CD14-positive monocyte (primary cell): ENCODE measurements around the gene NT5C. TPM values are rescaled to one million over a fixed set of nuclear protein-coding genes. Genes with fewer than 3 reads are reported as not detected.
A peak's percentile ranks its signal among the peaks of the same experiment; 100 is the strongest.
"Not testable (repeated sequence)": the region's sequence is repeated elsewhere in the genome, so short reads cannot be mapped to it uniquely, and the experiment has no call there.

Source experiments
- DNase-seq, 3 donors: peaks; one replicate each; pipeline ENCODE4 v3.0.0-alpha.2; 2011 to 2022
- H2AFZ ChIP-seq: 2 replicates; pipeline ENCODE4 v1.6.0; 2012; ENCODE audit warnings: mild to moderate bottlenecking, low read depth, low read length, inconsistent platforms; ENCODE audit not compliant: insufficient read depth, poor library complexity, severe bottlenecking
- H3K27ac ChIP-seq, 2 donors: 1 replicate in 1 of 2; 2 replicates in 1 of 2; pipeline ENCODE4 v1.5.1; 2012 to 2013; ENCODE audit warnings: low read length in 2 of 2, control low read depth in 1 of 2, inconsistent platforms in 1 of 2, low read depth in 1 of 2, mild to moderate bottlenecking in 1 of 2
- H3K27me3 ChIP-seq, 2 donors: one replicate each; pipeline versions ENCODE4 v1.6.0 to v1.6.1; 2011 to 2013; ENCODE audit warnings: low read length in 2 of 2; ENCODE audit not compliant: control insufficient read depth in 2 of 2, insufficient read depth in 2 of 2
- H3K36me3 ChIP-seq, 2 donors: replicated peaks in 1 of 2; 1 replicate in 1 of 2; 2 replicates in 1 of 2; pipeline versions ENCODE4 v1.5.1 to v1.6.1; 2012 to 2013; ENCODE audit warnings: low read length in 2 of 2, control low read depth in 1 of 2, inconsistent platforms in 1 of 2, mild to moderate bottlenecking in 1 of 2; ENCODE audit not compliant: insufficient read depth in 2 of 2, control insufficient read depth in 1 of 2
- H3K4me1 ChIP-seq, 2 donors: 1 replicate in 1 of 2; 2 replicates in 1 of 2; pipeline versions ENCODE4 v1.5.1 to v1.6.1; 2012 to 2013; ENCODE audit warnings: low read length in 2 of 2, control low read depth in 1 of 2, inconsistent platforms in 1 of 2, mild to moderate bottlenecking in 1 of 2, moderate library complexity in 1 of 2; ENCODE audit not compliant: insufficient read depth in 2 of 2, control insufficient read depth in 1 of 2
- H3K4me2 ChIP-seq: replicated peaks from 2 replicates; pipeline ENCODE3; 2012; ENCODE audit warnings: low read length, moderate library complexity, mild to moderate bottlenecking; ENCODE audit not compliant: poor library complexity, severe bottlenecking; ENCODE audit errors: extremely low read depth
- H3K4me3 ChIP-seq, 3 experiments: fragments of 200-600 bp in 1 of 3; sonication (generic) in 1 of 3; replicated peaks in 1 of 3; 1 replicate in 2 of 3; 2 replicates in 1 of 3; pipeline ENCODE4 v1.5.1; 2011 to 2013; ENCODE audit warnings: low read length in 3 of 3, mild to moderate bottlenecking in 3 of 3, control low read depth in 2 of 3, low read depth in 2 of 3, inconsistent platforms in 1 of 3, moderate library complexity in 1 of 3
- H3K79me2 ChIP-seq: 2 replicates; pipeline ENCODE4 v1.6.0; 2012; ENCODE audit warnings: mild to moderate bottlenecking, control low read depth, inconsistent platforms, low read length, moderate library complexity; ENCODE audit not compliant: insufficient read depth
- H3K9ac ChIP-seq: 2 replicates; pipeline ENCODE4 v1.6.0; 2017; ENCODE audit warnings: low read length, mild to moderate bottlenecking; ENCODE audit not compliant: insufficient read depth, poor library complexity, severe bottlenecking
- H3K9me3 ChIP-seq, 2 donors: replicated peaks in 1 of 2; 1 replicate in 1 of 2; 2 replicates in 1 of 2; pipeline versions ENCODE4 v1.5.1 to v1.6.1; 2012 to 2013; ENCODE audit warnings: low read length in 2 of 2, control low read depth in 1 of 2; ENCODE audit not compliant: control insufficient read depth in 1 of 2, insufficient read depth in 1 of 2
- H4K20me1 ChIP-seq: 2 replicates; pipeline ENCODE4 v1.6.0; 2012; ENCODE audit warnings: mild to moderate bottlenecking, low read length, control low read depth, moderate library complexity; ENCODE audit not compliant: insufficient read depth
- H3K27ac Mint-ChIP-seq, 7 donors: one replicate each; pipeline ENCODE4 v1.8.0; 2020; ENCODE audit warnings: mild to moderate bottlenecking in 7 of 7, mixed read lengths in 7 of 7, moderate library complexity in 6 of 7, inconsistent platforms in 2 of 7
- H3K27me3 Mint-ChIP-seq, 3 donors: one replicate each; pipeline ENCODE4 v1.8.0; 2021 to 2022; ENCODE audit warnings: low read depth in 3 of 3, mild to moderate bottlenecking in 3 of 3, mixed read lengths in 3 of 3, moderate library complexity in 3 of 3, inconsistent platforms in 1 of 3
- H3K36me3 Mint-ChIP-seq, 2 donors: one replicate each; pipeline ENCODE4 v1.8.0; 2020; ENCODE audit warnings: mixed read lengths in 2 of 2, inconsistent platforms in 1 of 2, mild to moderate bottlenecking in 1 of 2
- H3K4me1 Mint-ChIP-seq: one replicate; pipeline ENCODE4 v1.8.0; 2020; ENCODE audit warnings: mild to moderate bottlenecking, mixed read lengths
- H3K4me3 Mint-ChIP-seq, 2 donors: one replicate each; pipeline ENCODE4 v1.8.0; 2020; ENCODE audit warnings: mild to moderate bottlenecking in 2 of 2, mixed read lengths in 2 of 2, moderate library complexity in 1 of 2
- H3K9me3 Mint-ChIP-seq, 7 donors: one replicate each; pipeline ENCODE4 v1.8.0; 2020 to 2022; ENCODE audit warnings: mixed read lengths in 7 of 7, mild to moderate bottlenecking in 6 of 7, moderate library complexity in 6 of 7, inconsistent platforms in 2 of 7
- CTCF ChIP-seq: fragments of 200-600 bp; IDR thresholded peaks from one replicate; pipeline ENCODE4 v1.8.0; 2022; ENCODE audit warnings: antibody characterized with exemption, mild to moderate bottlenecking
- WGBS: methylation state at CpG from one replicate; pipeline ENCODE4 v1.1.5; 2013; ENCODE audit warnings: missing lambda C conversion rate; ENCODE audit not compliant: insufficient coverage; 5-methylcytosine and 5-hydroxymethylcytosine counted together
- intact Hi-C, 2 donors: fragments of 100-400 bp; cut with micrococcal nuclease; formaldehyde crosslinking; loops; one replicate each; pipeline versions ENCODE4 v1.15.0 to v1.15.1; 2023
- polyA plus RNA-seq, 3 donors: library from polyadenylated mRNA; depleted of rRNA in 1 of 3; unstranded in 2 of 3; stranded (reverse) in 1 of 3; fragments of 300-500 nt in 2 of 3; fragments of >200 nt in 1 of 3; fragmentation: Illumina TruSeq in 2 of 3; gene quantifications; 1 replicate in 2 of 3; 2 replicates in 1 of 3; pipeline ENCODE4 v1.2.3, GENCODE V29; 2012 to 2021

NT5C gene
- polyA plus RNA-seq, 3 donors: 27.8 to 45.6 (median 36.2) TPM

- Histone ChIP-seq H3K9me3 (no peaks in the 10 kb centered on the region), H3K4me1 (peaks cover 17 to 24% of the 10 kb centered on the region in 2 donors), H3K4me3 (no peak overlapping the region), H3K4me2 (no peak overlapping the region), H3K9ac (no peak overlapping the region), H4K20me1 (peaks cover 17% of the 10 kb centered on the region), H3K27me3 (no peaks in the 10 kb centered on the region), H3K27ac (no peak overlapping the region), H3K79me2 (peaks cover 15% of the 10 kb centered on the region), H2AFZ (no peak overlapping the region), H3K36me3 (peaks cover 36 to 53% of the 10 kb centered on the region in 2 donors)
- DNase-seq: no peak
- intact Hi-C loops: no loop called here
- peaks cover 14% of the 10 kb centered on the region for H3K4me1 Mint-ChIP-seq
- H3K27me3 Mint-ChIP-seq: no peaks in the 10 kb centered on the region
- no peak overlapping the region for H3K27ac Mint-ChIP-seq
- no peaks in the 10 kb centered on the region for H3K9me3 Mint-ChIP-seq
- peaks cover 31 to 54% of the 10 kb centered on the region in 2 donors for H3K36me3 Mint-ChIP-seq
- 94% methylated on average over 2 of the region's 3 CpGs for WGBS
- TF ChIP-seq CTCF: no peak
- no peak overlapping the region for H3K4me3 Mint-ChIP-seq
Observed at GRCh38 chr17:75133001-75133400, 1.5 kb upstream of the NT5C start.

GRCh38 chr17:75132018-75133000 lies 767 bp upstream of the NT5C start:
- Histone ChIP-seq H3K9ac (peak overlapping the region; percentile 76), H3K4me2 (peak overlapping the region; percentile 93), H4K20me1 (peaks cover 17% of the 10 kb centered on the region), H3K4me1 (peaks cover 17 to 24% of the 10 kb centered on the region in 2 donors), H3K27ac (peak overlapping the region; percentile 50 to 75), H2AFZ (peak overlapping the region; percentile 85), H3K4me3 (peak overlapping the region; percentile 72 to 92 (median 73)), H3K79me2 (peaks cover 15% of the 10 kb centered on the region), H3K36me3 (peaks cover 36 to 50% of the 10 kb centered on the region in 2 donors)
- H3K27me3 ChIP-seq, H3K9me3 Mint-ChIP-seq, H3K27me3 Mint-ChIP-seq, H3K9me3 ChIP-seq, intact Hi-C loops, DNase-seq: not testable (repeated sequence)
- 82% methylated on average over 29 of the region's 40 CpGs for WGBS
- Mint-ChIP-seq H3K4me3 (peak overlapping the region; percentile 84 to 86), H3K27ac (peak overlapping the region; percentile 8 to 84 (median 76)), H3K36me3 (peaks cover 31 to 50% of the 10 kb centered on the region in 2 donors), H3K4me1 (peaks cover 14% of the 10 kb centered on the region)
